GM12872 (cell line): ENCODE measurements around the gene PFN1.
A peak's percentile ranks its signal among the peaks of the same experiment; 100 is the strongest.

Experiments
- TF ChIP-seq, protein P1 (sequence below): IDR thresholded peaks from 3 replicates; pipeline ENCODE4 v1.5.1; 2011; ENCODE audit warnings: low read depth, mild to moderate bottlenecking, low read length, moderate library complexity; ENCODE audit not compliant: insufficient read depth

PFN1 gene

DNA sequence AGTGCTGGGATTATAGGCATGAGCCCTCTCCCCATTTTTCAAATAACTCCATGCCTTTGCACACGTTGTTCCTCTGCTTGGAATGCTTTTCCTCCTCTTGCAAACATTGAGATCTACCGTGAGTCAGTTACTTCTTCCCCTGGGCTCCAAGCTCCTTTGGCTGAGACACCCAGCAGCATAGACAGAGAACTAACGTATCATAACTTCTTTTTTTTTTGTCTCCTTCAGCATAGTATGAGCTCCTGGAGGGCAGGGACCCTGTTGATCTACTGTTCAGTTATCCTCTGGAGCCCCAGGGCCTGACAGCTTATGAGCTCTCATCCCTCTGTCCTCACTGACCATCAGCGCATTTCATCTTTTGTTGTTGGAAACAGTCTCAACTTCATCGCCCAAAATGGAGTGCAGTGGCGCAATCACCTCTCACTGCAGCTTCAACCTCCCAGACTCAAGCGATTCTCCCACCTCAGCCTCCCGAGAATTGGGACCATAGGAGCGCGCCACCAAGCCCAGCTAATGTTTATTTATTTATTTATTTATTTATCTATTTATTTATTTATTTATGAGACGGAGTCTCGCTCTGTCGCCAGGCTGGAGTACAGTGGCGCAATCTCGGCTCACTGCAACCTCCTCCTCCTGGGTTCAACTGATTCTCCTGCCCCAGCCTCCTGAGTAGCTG, 17.1 kb upstream of the PFN1 start:
- TF ChIP-seq, protein P1, sequence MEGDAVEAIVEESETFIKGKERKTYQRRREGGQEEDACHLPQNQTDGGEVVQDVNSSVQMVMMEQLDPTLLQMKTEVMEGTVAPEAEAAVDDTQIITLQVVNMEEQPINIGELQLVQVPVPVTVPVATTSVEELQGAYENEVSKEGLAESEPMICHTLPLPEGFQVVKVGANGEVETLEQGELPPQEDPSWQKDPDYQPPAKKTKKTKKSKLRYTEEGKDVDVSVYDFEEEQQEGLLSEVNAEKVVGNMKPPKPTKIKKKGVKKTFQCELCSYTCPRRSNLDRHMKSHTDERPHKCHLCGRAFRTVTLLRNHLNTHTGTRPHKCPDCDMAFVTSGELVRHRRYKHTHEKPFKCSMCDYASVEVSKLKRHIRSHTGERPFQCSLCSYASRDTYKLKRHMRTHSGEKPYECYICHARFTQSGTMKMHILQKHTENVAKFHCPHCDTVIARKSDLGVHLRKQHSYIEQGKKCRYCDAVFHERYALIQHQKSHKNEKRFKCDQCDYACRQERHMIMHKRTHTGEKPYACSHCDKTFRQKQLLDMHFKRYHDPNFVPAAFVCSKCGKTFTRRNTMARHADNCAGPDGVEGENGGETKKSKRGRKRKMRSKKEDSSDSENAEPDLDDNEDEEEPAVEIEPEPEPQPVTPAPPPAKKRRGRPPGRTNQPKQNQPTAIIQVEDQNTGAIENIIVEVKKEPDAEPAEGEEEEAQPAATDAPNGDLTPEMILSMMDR: no peak

DNA sequence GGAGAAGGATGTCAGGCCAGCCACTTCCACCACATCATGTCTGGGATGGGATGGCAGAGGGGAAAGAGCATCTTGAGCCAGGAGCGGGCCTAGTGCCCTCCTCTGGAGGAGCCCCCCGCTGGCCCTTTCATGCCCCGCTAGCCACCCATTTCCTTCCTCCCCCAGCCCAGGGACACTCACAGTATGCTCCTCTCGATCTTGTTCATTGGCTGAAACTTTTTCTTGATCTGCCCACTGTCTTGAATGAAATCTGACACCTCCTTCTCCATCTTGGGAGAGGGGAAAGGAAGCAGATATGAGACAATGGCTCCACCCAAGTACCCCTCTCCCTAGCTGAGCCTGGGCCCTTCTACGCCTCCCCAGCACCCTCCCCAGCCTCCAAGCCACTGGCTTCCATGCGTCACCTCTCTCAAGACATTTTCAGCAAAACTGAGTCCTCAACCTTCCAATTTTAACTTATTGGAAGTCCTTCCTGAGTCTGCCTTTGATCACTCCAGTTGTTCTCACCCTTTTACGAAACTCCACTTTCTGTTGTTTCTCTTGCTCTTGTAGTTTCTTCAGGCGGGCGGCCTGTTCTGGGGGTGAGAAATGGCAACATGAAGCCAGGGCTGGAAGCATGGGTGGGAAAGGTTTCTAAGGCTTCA, 12.1 kb upstream of the PFN1 start:
- TF ChIP-seq, protein P1: no peak

GRCh38 chr17:4959261-4959965, 11.1 kb upstream of the PFN1 start:
- TF ChIP-seq, protein P1: no peak

DNA sequence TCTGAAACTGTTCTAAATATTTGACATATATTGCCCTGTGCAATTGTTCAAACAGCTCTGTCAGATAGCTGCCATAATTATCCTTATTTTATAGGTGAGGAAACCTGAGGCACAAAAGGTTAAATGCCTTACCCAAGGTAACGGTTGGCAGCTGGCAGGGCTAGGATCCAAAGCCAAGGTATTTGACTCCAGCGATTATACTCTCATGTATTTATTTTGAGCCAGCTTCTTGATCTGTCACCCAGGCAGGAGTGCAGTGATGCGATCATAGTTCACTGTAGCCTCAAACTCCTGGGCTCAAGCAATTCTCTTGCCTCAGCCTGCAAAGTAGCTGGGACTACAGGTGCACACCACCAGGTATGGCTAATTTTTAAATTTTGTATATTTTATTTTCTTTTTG, 9.8 kb upstream of the PFN1 start:
- TF ChIP-seq, protein P1: no peak

GRCh38 chr17:4956493-4957061, 8.2 kb upstream of the PFN1 start:
- TF ChIP-seq, protein P1: peak; percentile 37; the same call in 2 of the 3 replicates

DNA sequence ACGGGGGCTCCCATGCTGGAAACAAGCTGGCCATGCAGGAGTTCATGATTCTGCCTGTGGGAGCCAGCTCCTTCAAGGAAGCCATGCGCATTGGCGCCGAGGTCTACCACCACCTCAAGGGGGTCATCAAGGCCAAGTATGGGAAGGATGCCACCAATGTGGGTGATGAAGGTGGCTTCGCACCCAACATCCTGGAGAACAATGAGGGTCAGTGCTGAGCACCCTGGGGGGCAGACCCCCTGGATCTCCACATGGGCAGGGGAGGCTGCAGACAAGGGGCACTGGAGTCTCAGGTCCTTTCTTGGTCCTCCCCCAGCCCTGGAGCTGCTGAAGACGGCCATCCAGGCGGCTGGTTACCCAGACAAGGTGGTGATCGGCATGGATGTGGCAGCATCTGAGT, 6.8 kb upstream of the PFN1 start:
- TF ChIP-seq, protein P1: no peak

- TF ChIP-seq, protein P1: no peak
Observed at GRCh38 chr17:4953451-4953961, 5.2 kb upstream of the PFN1 start.
